Panc1 (cell line): Measurements from ENCODE around the gene EIF1. TPM values are rescaled to one million over a fixed set of nuclear protein-coding genes. Genes with fewer than 3 reads are reported as not detected.
"Not testable (repeated sequence)": the region's sequence is repeated elsewhere in the genome, so short reads cannot be mapped to it uniquely, and the experiment has no call there.

ENCODE experiments used
- ATAC-seq: fragments of 200-7000 bp; cut with Tn5 transposase; 2 replicates; pipeline ENCODE4 v1.9.1; 2020; ENCODE audit warnings: mild to moderate bottlenecking, moderate library complexity
- BruUV-seq: library from RNA; stranded (reverse); fragments of 400-500 nt; replicated peaks from 2 replicates; lab custom pipeline; 2021; lab: Mats Ljungman, UMichigan
- CTCF ChIA-PET: fragments of 300-600 bp; sonication (Branson Sonifier 250); formaldehyde crosslinking; loops from one replicate; lab custom pipeline; 2022; ENCODE audit warnings: antibody characterized with exemption; lab: Charles Lee
- POLR2A ChIA-PET: fragments of 300-600 bp; sonication (Branson Sonifier 250); formaldehyde crosslinking; loops from one replicate; lab custom pipeline; 2022; ENCODE audit warnings: antibody characterized with exemption; lab: Charles Lee
- DNase-seq: peaks from one replicate; pipeline ENCODE4 v3.0.0-alpha.2; 2010; ENCODE audit warnings: low read depth, low spot score
- H3K27ac ChIP-seq: 2 replicates; pipeline ENCODE4 v1.5.1; 2011; ENCODE audit warnings: mild to moderate bottlenecking, low read length, inconsistent platforms
- H3K27me3 ChIP-seq: fragments of 200-500 bp; sonication (Bioruptor generic); 2 replicates; pipeline ENCODE4 v1.6.0; 2014; ENCODE audit warnings: low read length, inconsistent platforms; ENCODE audit not compliant: control insufficient read depth, insufficient read depth
- H3K36me3 ChIP-seq: fragments of 200-500 bp; sonication (Bioruptor generic); 2 replicates; pipeline ENCODE4 v1.5.1; 2014; ENCODE audit warnings: inconsistent platforms, mild to moderate bottlenecking, low read length, moderate library complexity; ENCODE audit not compliant: control insufficient read depth, insufficient read depth
- H3K4me1 ChIP-seq: 2 replicates; pipeline ENCODE4 v1.5.1; 2011; ENCODE audit warnings: inconsistent platforms, mild to moderate bottlenecking, low read length, moderate library complexity; ENCODE audit not compliant: control insufficient read depth, insufficient read depth
- H3K4me3 ChIP-seq, 2 experiments: 2 replicates each; pipeline ENCODE4 v1.5.1; 2011 to 2012; ENCODE audit warnings: low read depth in 2 of 2, low read length in 2 of 2, mild to moderate bottlenecking in 2 of 2, inconsistent platforms in 1 of 2, moderate library complexity in 1 of 2
- H3K9me3 ChIP-seq: fragments of 200-500 bp; sonication (Bioruptor generic); 2 replicates; pipeline ENCODE4 v1.5.1; 2014; ENCODE audit warnings: low read depth, mild to moderate bottlenecking, inconsistent platforms, low read length, moderate library complexity; ENCODE audit not compliant: control insufficient read depth, insufficient read depth
- CTCF ChIP-seq: fragments of 450-650 bp; IDR thresholded peaks from 2 replicates; pipeline ENCODE4 v1.5.1; 2017; ENCODE audit warnings: mild to moderate bottlenecking
- POLR2AphosphoS5 ChIP-seq: IDR thresholded peaks from 2 replicates; pipeline ENCODE4 v1.6.1; 2012; ENCODE audit warnings: mild to moderate bottlenecking, low read depth, low read length, moderate library complexity
- REST ChIP-seq, 2 experiments: IDR thresholded peaks; 2 replicates each; pipeline ENCODE4 v1.6.1; 2011 to 2012; ENCODE audit warnings: low read depth in 2 of 2, control low read depth in 1 of 2, low read length in 1 of 2, mild to moderate bottlenecking in 1 of 2, moderate library complexity in 1 of 2; ENCODE audit not compliant: insufficient read depth in 1 of 2
- SIN3A ChIP-seq: IDR thresholded peaks from 2 replicates; pipeline ENCODE4 v1.6.1; 2012; ENCODE audit warnings: low read depth, mild to moderate bottlenecking, low read length, moderate library complexity, borderline replicate concordance; ENCODE audit not compliant: insufficient read depth
- TCF7L2 ChIP-seq: IDR thresholded peaks from 2 replicates; pipeline ENCODE4 v1.6.1; 2011; ENCODE audit warnings: mild to moderate bottlenecking, low read depth, low read length, inconsistent platforms
- in situ Hi-C: cut with HindIII; loops from 2 replicates; pipeline ENCODE4 v1.10.0; 2016; ENCODE audit warnings: low sequenced_read_pairs, low pct_unique_long_range_greater_than_20kb
- intact Hi-C: fragments of 100-400 bp; cut with micrococcal nuclease; formaldehyde crosslinking; loops from one replicate; pipeline ENCODE4 v1.10.0; 2022; ENCODE audit not compliant: unreplicated experiment
- total RNA-seq: library from RNA; stranded (reverse); gene quantifications from one replicate; pipeline ENCODE4 v1.2.1, GENCODE V29; 2021; ENCODE audit not compliant: unreplicated experiment

Gene EIF1
- total RNA-seq, 1 experiment from 2014 or later: 747 TPM

GRCh38 chr17:41639492-41640473 lies 48.9 kb upstream of the EIF1 start:
- intact Hi-C loops (no loop called here), in situ Hi-C loops (loop anchor here (25.0 kb wide), 1 partner anchor 102 kb away; the partner anchor contains the start of gene KRT19)
- no peaks in the 10 kb centered on the region for H3K9me3 ChIP-seq
- no peaks in the 10 kb centered on the region for H3K27me3 ChIP-seq
- H3K36me3 ChIP-seq: no peaks in the 10 kb centered on the region
- H3K4me3 ChIP-seq: no peak overlapping the region
- CTCF ChIA-PET: interaction anchor here (1.1 to 1.5 kb wide), 2 partner anchors 23 to 60 kb away, joined by 3 to 4 read pairs; no protein-coding TSS in a partner anchor
- BruUV-seq: no TSS peak
- ATAC-seq (no peak; the same call in 1 of the 2 replicates), DNase-seq (no peak)
- peaks cover 10% of the 10 kb centered on the region for H3K4me1 ChIP-seq
- H3K27ac ChIP-seq: no peak overlapping the region
- no peak for TF ChIP-seq SIN3A
- TF ChIP-seq TCF7L2: no peak
- no peak for TF ChIP-seq POLR2AphosphoS5
- TF ChIP-seq CTCF: no peak
- TF ChIP-seq REST (IDR thresholded peaks at IDR 0.05; ENCODE audit: insufficient read depth in 1 of 2, low read depth in 2 of 2, low read length in 1 of 2): no peak
- POLR2A ChIA-PET: interaction anchor here (0.7 to 1.1 kb wide), 2 partner anchors 49 to 109 kb away, joined by 3 to 4 read pairs; partner anchors contain the start of gene EIF1

- H3K4me1 ChIP-seq, H3K27ac ChIP-seq, H3K9me3 ChIP-seq, BruUV-seq, H3K4me3 ChIP-seq, DNase-seq, H3K36me3 ChIP-seq, ATAC-seq, H3K27me3 ChIP-seq, intact Hi-C loops: not testable (repeated sequence)
- in situ Hi-C loops: loop anchor here (25.0 kb wide), 1 partner anchor 103 kb away; the partner anchor contains the start of gene KRT19
- ChIA-PET POLR2A (interaction anchor here (1.1 kb wide), 1 partner anchor 49 kb away, joined by 3 read pairs; the partner anchor contains the start of gene EIF1), CTCF (interaction anchor here (0.6 to 1.5 kb wide), 2 partner anchors 22 to 38 kb away, joined by 3 to 4 read pairs; no protein-coding TSS in a partner anchor)
Observed at GRCh38 chr17:41640596-41640995, 48.1 kb upstream of the EIF1 start.
